ENCODE measurements around the gene RRP1.

- TF ChIP-seq POLR2A (IDR thresholded peaks at IDR 0.05) (no peak), CTCF (IDR thresholded peaks at IDR 0.05) (no peak), EP300 (IDR thresholded peaks at IDR 0.05) (no peak)
Observed at GRCh38 chr21:43771199-43771675, 18.1 kb upstream of the RRP1 start.

Data from tibial nerve (tissue), 4 donors.